Endothelial cell (in vitro differentiated cells): ENCODE data around the gene TNFAIP2. TPM values are rescaled to one million over a fixed set of nuclear protein-coding genes. Genes with fewer than 3 reads are reported as not detected.

Source experiments
- DNase-seq: peaks from one replicate; pipeline ENCODE4 v3.0.0; 2021; ENCODE audit warnings: low spot score
- H3K27ac Mint-ChIP-seq: one replicate; pipeline ENCODE4 v1.8.0; 2021; ENCODE audit warnings: mixed read lengths, inconsistent platforms; ENCODE audit not compliant: unreplicated experiment
- H3K27me3 Mint-ChIP-seq: one replicate; pipeline ENCODE4 v1.8.0; 2021; ENCODE audit warnings: mild to moderate bottlenecking, moderate library complexity, mixed read lengths, inconsistent platforms; ENCODE audit not compliant: unreplicated experiment
- H3K36me3 Mint-ChIP-seq: one replicate; pipeline ENCODE4 v1.8.0; 2021; ENCODE audit warnings: mild to moderate bottlenecking, low read depth, mixed read lengths, inconsistent platforms; ENCODE audit not compliant: unreplicated experiment
- H3K4me1 Mint-ChIP-seq: one replicate; pipeline ENCODE4 v1.8.0; 2021; ENCODE audit warnings: mild to moderate bottlenecking, mixed read lengths, inconsistent platforms; ENCODE audit not compliant: unreplicated experiment
- H3K4me3 Mint-ChIP-seq: one replicate; pipeline ENCODE4 v1.8.0; 2021; ENCODE audit warnings: mild to moderate bottlenecking, mixed read lengths, inconsistent platforms; ENCODE audit not compliant: unreplicated experiment
- H3K9me3 Mint-ChIP-seq: one replicate; pipeline ENCODE4 v1.8.0; 2021; ENCODE audit warnings: mixed read lengths, inconsistent platforms; ENCODE audit not compliant: unreplicated experiment
- CTCF ChIP-seq: fragments of 200-600 bp; sonication (generic); IDR thresholded peaks from one replicate; pipeline ENCODE4 v1.5.0; 2021; ENCODE audit warnings: antibody characterized with exemption; ENCODE audit not compliant: unreplicated experiment
- total RNA-seq: library from RNA; stranded (reverse); fragmentation: NEBNext Ultra II Directional; extraction: Animal tissue kit (Norgen Biotek cat#: 25700); gene quantifications from one replicate; pipeline ENCODE4 v1.2.1, GENCODE V29; 2021; ENCODE audit not compliant: unreplicated experiment

The TNFAIP2 gene
- total RNA-seq, 1 donor from 2014 or later, result 163 TPM

GRCh38 chr14:103133210-103134140, 10.2 kb downstream of the TNFAIP2 start:
- DNase-seq, result no peak
- H3K27ac Mint-ChIP-seq, result no peak overlapping the region
- no peak for TF ChIP-seq CTCF
- no peaks in the 10 kb centered on the region for H3K4me1 Mint-ChIP-seq
- H3K9me3 Mint-ChIP-seq, result no peaks in the 10 kb centered on the region
- H3K27me3 Mint-ChIP-seq, result peaks cover 25% of the 10 kb centered on the region
- H3K36me3 Mint-ChIP-seq, result peaks cover 48% of the 10 kb centered on the region
- no peak overlapping the region for H3K4me3 Mint-ChIP-seq

- no peak overlapping the region for H3K27ac Mint-ChIP-seq
- DNase-seq, result no peak
- H3K4me1 Mint-ChIP-seq, result peaks cover 2% of the 10 kb centered on the region
- H3K27me3 Mint-ChIP-seq, result peaks cover 17% of the 10 kb centered on the region
- no peak for TF ChIP-seq CTCF
- peaks cover 40% of the 10 kb centered on the region for H3K36me3 Mint-ChIP-seq
- H3K4me3 Mint-ChIP-seq, result peak overlapping the region; percentile 73
- no peaks in the 10 kb centered on the region for H3K9me3 Mint-ChIP-seq
Observed at GRCh38 chr14:103134405-103134804, 11.1 kb downstream of the TNFAIP2 start.

- H3K27ac Mint-ChIP-seq, result no peak overlapping the region
- H3K9me3 Mint-ChIP-seq, result no peaks in the 10 kb centered on the region
- no peak for DNase-seq
- H3K4me1 Mint-ChIP-seq, result peaks cover 2% of the 10 kb centered on the region
- peak overlapping the region; percentile 73 for H3K4me3 Mint-ChIP-seq
- peaks cover 17% of the 10 kb centered on the region for H3K27me3 Mint-ChIP-seq
- peaks cover 38% of the 10 kb centered on the region for H3K36me3 Mint-ChIP-seq
- no peak for TF ChIP-seq CTCF
Observed at GRCh38 chr14:103134919-103135318, 11.7 kb downstream of the TNFAIP2 start.

GRCh38 chr14:103135333-103136260, 12.3 kb downstream of the TNFAIP2 start:
- Mint-ChIP-seq H3K27ac (peak overlapping the region; percentile 52), H3K36me3 (peaks cover 38% of the 10 kb centered on the region), H3K4me1 (peaks cover 2% of the 10 kb centered on the region), H3K4me3 (no peak overlapping the region), H3K27me3 (peaks cover 17% of the 10 kb centered on the region), H3K9me3 (no peaks in the 10 kb centered on the region)
- no peak for TF ChIP-seq CTCF
- no peak for DNase-seq
